OCI-LY1 (cell line): ENCODE results near the gene EFCAB5.

ENCODE experiments used
- H2AFZ ChIP-seq: fragments of 200-600 bp; sonication (generic), shearing (Covaris generic); 2 replicates; pipeline ENCODE4 v1.6.0; 2014; ENCODE audit warnings: antibody characterized with exemption, mild to moderate bottlenecking, low read length
- H3F3A ChIP-seq: fragments of 200-600 bp; sonication (generic), shearing (Covaris generic); 2 replicates; pipeline ENCODE4 v1.6.0; 2014; ENCODE audit warnings: mild to moderate bottlenecking, antibody characterized with exemption, low read length, moderate library complexity; ENCODE audit not compliant: insufficient read depth
- H3K27ac ChIP-seq: fragments of 200-600 bp; sonication (generic); 2 replicates; pipeline ENCODE4 v1.5.1; 2014; ENCODE audit warnings: low read length, mixed run types, mild to moderate bottlenecking, low read depth; ENCODE audit not compliant: poor library complexity, severe bottlenecking
- H3K27me3 ChIP-seq: fragments of 200-600 bp; sonication (generic); 2 replicates; pipeline ENCODE4 v1.6.0; 2014; ENCODE audit warnings: antibody characterized with exemption, mild to moderate bottlenecking, low read length, moderate library complexity; ENCODE audit not compliant: insufficient read depth
- H3K36me3 ChIP-seq: fragments of 200-600 bp; sonication (generic); 2 replicates; pipeline ENCODE4 v1.6.1; 2014; ENCODE audit warnings: mild to moderate bottlenecking, antibody characterized with exemption, low read length, moderate library complexity, mixed read lengths; ENCODE audit not compliant: insufficient read depth
- H3K4me1 ChIP-seq: fragments of 200-600 bp; sonication (generic); 2 replicates; pipeline ENCODE4 v1.5.1; 2014; ENCODE audit warnings: mild to moderate bottlenecking, low read length, moderate library complexity; ENCODE audit not compliant: insufficient read depth, severe bottlenecking
- H3K4me2 ChIP-seq: fragments of 200-600 bp; sonication (generic), shearing (Covaris generic); 2 replicates; pipeline ENCODE4 v1.6.1; 2014; ENCODE audit warnings: low read length
- H3K4me3 ChIP-seq: fragments of 200-600 bp; sonication (generic); 2 replicates; pipeline ENCODE4 v1.5.1; 2014; ENCODE audit warnings: low read length, low read depth, mild to moderate bottlenecking, mixed read lengths; ENCODE audit not compliant: poor library complexity, severe bottlenecking
- H3K79me2 ChIP-seq: fragments of 200-600 bp; shearing (Covaris generic); 2 replicates; pipeline ENCODE4 v1.6.1; 2016; ENCODE audit warnings: mixed run types, low read length, mixed read lengths; ENCODE audit not compliant: insufficient read depth
- H3K9ac ChIP-seq: fragments of 200-600 bp; sonication (generic), shearing (Covaris generic); 2 replicates; pipeline ENCODE4 v1.6.1; 2014; ENCODE audit warnings: mild to moderate bottlenecking, low read length, mixed read lengths
- H3K9me2 ChIP-seq: fragments of 200-600 bp; sonication (generic), shearing (Covaris generic); 2 replicates; pipeline ENCODE4 v1.6.1; 2014; ENCODE audit warnings: low read depth, mild to moderate bottlenecking, low read length, mixed read lengths
- H3K9me3 ChIP-seq: fragments of 200-600 bp; shearing (Covaris generic); 2 replicates; pipeline ENCODE4 v1.6.1; 2014; ENCODE audit warnings: low read length, mixed read lengths
- H4K20me1 ChIP-seq: fragments of 200-600 bp; sonication (generic), shearing (Covaris generic); 2 replicates; pipeline ENCODE4 v1.6.0; 2016; ENCODE audit warnings: mild to moderate bottlenecking, low read length; ENCODE audit not compliant: insufficient read depth
- EZH2 ChIP-seq: fragments of 200-600 bp; sonication (generic), shearing (Covaris generic); IDR thresholded peaks from 2 replicates; pipeline ENCODE4 v1.8.0; 2017; ENCODE audit warnings: borderline replicate concordance, mixed run types, mild to moderate bottlenecking, antibody characterized with exemption, low read length, moderate library complexity, mixed read lengths
- TF ChIP-seq, protein P1 (sequence below): fragments of 200-600 bp; sonication (generic), shearing (Covaris generic); IDR thresholded peaks from 2 replicates; pipeline ENCODE4 v1.5.1; 2017; ENCODE audit warnings: mild to moderate bottlenecking, antibody characterized with exemption, low read length, moderate library complexity, mixed read lengths

The EFCAB5 gene

DNA sequence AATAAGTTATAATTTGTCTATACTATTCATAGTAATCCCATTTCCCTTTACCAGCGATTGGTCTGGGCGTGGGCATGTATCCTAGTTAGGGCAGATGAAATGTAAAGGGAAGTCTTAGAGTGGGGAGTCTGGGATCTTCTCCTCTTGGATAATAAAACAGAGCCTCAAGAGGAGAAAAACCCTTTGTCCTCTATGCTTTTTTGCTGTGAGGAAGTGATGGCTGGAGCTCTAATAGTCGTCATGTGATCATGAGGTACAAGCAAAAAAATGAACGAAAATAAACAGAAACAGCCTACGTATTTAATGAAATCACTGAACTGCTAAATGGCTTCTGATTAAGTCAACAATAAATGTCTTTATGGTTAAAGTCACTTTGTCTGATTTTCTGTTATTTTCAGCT lies 26.8 kb downstream of the EFCAB5 start:
- Histone ChIP-seq H3K9me2 (no peaks in the 10 kb centered on the region), H3K27ac (no peak overlapping the region), H4K20me1 (no peaks in the 10 kb centered on the region), H3F3A (no peaks in the 10 kb centered on the region), H3K4me3 (no peak overlapping the region), H3K4me1 (peaks cover 5% of the 10 kb centered on the region), H2AFZ (no peak overlapping the region), H3K27me3 (no peaks in the 10 kb centered on the region), H3K9ac (no peak overlapping the region), H3K36me3 (no peaks in the 10 kb centered on the region), H3K4me2 (no peak overlapping the region), H3K9me3 (no peaks in the 10 kb centered on the region), H3K79me2 (no peaks in the 10 kb centered on the region)
- no peak for TF ChIP-seq EZH2
- TF ChIP-seq, protein P1, sequence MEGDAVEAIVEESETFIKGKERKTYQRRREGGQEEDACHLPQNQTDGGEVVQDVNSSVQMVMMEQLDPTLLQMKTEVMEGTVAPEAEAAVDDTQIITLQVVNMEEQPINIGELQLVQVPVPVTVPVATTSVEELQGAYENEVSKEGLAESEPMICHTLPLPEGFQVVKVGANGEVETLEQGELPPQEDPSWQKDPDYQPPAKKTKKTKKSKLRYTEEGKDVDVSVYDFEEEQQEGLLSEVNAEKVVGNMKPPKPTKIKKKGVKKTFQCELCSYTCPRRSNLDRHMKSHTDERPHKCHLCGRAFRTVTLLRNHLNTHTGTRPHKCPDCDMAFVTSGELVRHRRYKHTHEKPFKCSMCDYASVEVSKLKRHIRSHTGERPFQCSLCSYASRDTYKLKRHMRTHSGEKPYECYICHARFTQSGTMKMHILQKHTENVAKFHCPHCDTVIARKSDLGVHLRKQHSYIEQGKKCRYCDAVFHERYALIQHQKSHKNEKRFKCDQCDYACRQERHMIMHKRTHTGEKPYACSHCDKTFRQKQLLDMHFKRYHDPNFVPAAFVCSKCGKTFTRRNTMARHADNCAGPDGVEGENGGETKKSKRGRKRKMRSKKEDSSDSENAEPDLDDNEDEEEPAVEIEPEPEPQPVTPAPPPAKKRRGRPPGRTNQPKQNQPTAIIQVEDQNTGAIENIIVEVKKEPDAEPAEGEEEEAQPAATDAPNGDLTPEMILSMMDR, result no peak

- H3K9ac ChIP-seq, result no peak overlapping the region
- H3K4me1 ChIP-seq, result peaks cover 5% of the 10 kb centered on the region
- no peaks in the 10 kb centered on the region for H3K27me3 ChIP-seq
- H3K27ac ChIP-seq, result no peak overlapping the region
- H3K9me3 ChIP-seq, result no peaks in the 10 kb centered on the region
- no peaks in the 10 kb centered on the region for H3K36me3 ChIP-seq
- no peak overlapping the region for H3K4me3 ChIP-seq
- H2AFZ ChIP-seq, result no peak overlapping the region
- TF ChIP-seq, protein P1, result no peak
- no peak for TF ChIP-seq EZH2
- H3F3A ChIP-seq, result no peaks in the 10 kb centered on the region
- no peaks in the 10 kb centered on the region for H3K79me2 ChIP-seq
- H3K9me2 ChIP-seq, result no peaks in the 10 kb centered on the region
- H3K4me2 ChIP-seq, result no peak overlapping the region
- no peaks in the 10 kb centered on the region for H4K20me1 ChIP-seq
Observed at GRCh38 chr17:29972277-29972676, 30.8 kb downstream of the EFCAB5 start.

DNA sequence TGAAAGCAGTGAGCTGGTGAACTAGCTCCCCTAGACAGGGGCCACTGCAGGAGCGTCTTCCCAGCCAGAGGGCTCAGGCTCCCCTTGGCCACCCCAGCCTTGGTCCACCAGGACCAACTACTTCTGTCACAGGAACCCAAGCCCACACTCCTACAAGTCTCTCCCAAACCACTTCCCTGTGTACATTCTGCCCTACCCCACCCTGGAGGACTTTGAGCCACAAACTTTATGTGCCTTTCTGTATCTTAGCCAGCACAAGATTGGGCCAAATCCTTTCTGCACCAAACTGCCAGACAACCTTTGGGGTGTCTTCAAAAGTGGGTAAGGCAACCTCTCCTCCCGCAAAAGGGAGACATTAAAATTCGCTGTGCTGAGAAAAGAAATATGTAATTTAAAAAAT lies 31.6 kb downstream of the EFCAB5 start:
- H3K4me1 ChIP-seq, result peaks cover 5% of the 10 kb centered on the region
- H3K9me2 ChIP-seq, result no peaks in the 10 kb centered on the region
- no peaks in the 10 kb centered on the region for H3K36me3 ChIP-seq
- H3K9ac ChIP-seq, result no peak overlapping the region
- H3K9me3 ChIP-seq, result no peaks in the 10 kb centered on the region
- no peak overlapping the region for H2AFZ ChIP-seq
- H3K4me2 ChIP-seq, result no peak overlapping the region
- no peaks in the 10 kb centered on the region for H3K79me2 ChIP-seq
- TF ChIP-seq, protein P1, result no peak
- TF ChIP-seq EZH2, result no peak
- H3F3A ChIP-seq, result no peaks in the 10 kb centered on the region
- no peak overlapping the region for H3K27ac ChIP-seq
- H3K4me3 ChIP-seq, result no peak overlapping the region
- H4K20me1 ChIP-seq, result no peaks in the 10 kb centered on the region
- H3K27me3 ChIP-seq, result no peaks in the 10 kb centered on the region
